HepG2 (cell line): ENCODE results near the gene NECTIN2. TPM values are rescaled to one million over a fixed set of nuclear protein-coding genes. Genes with fewer than 3 reads are reported as not detected.

Experiments
- ATF7 ChIP-seq, 2 experiments: fragments of 450-650 bp in 1 of 2; sonication (generic) in 1 of 2; formaldehyde crosslinking in 1 of 2; IDR thresholded peaks; 2 replicates each; pipeline versions ENCODE4 v1.4.0 to v1.6.1; 2016 to 2020; ENCODE audit warnings: antibody characterized with exemption in 1 of 2, mild to moderate bottlenecking in 1 of 2, missing genetic modification reagents in 1 of 2
- CREB1 ChIP-seq, 2 experiments: fragments of 450-650 bp in 1 of 2; IDR thresholded peaks; 2 replicates each; pipeline ENCODE4 v1.6.1; 2016 to 2017; ENCODE audit warnings: control low read depth in 1 of 2, mild to moderate bottlenecking in 1 of 2, missing compliant biosample characterization in 1 of 2, missing genetic modification characterization in 1 of 2
- KDM5B ChIP-seq: sonication (generic); formaldehyde crosslinking; IDR thresholded peaks from 2 replicates; pipeline ENCODE4 v1.4.0; 2020; ENCODE audit warnings: missing genetic modification reagents, mild to moderate bottlenecking, borderline replicate concordance
- MAFG ChIP-seq: sonication (generic); formaldehyde crosslinking; IDR thresholded peaks from 2 replicates; pipeline ENCODE4 v1.5.1; 2020; ENCODE audit warnings: mild to moderate bottlenecking, missing genetic modification reagents
- MEIS2 ChIP-seq: sonication (generic); formaldehyde crosslinking; IDR thresholded peaks from 2 replicates; pipeline ENCODE4 v1.9.0; 2021; ENCODE audit warnings: mild to moderate bottlenecking, missing genetic modification reagents
- RELA ChIP-seq: sonication (generic); formaldehyde crosslinking; IDR thresholded peaks from 2 replicates; pipeline ENCODE4 v1.4.0; 2020; ENCODE audit warnings: missing genetic modification reagents
- SALL1 ChIP-seq: sonication (generic); formaldehyde crosslinking; IDR thresholded peaks from 2 replicates; pipeline ENCODE4 v1.8.0; 2022; ENCODE audit warnings: mild to moderate bottlenecking, missing genetic modification reagents
- SMAD9 ChIP-seq: sonication (generic); formaldehyde crosslinking; IDR thresholded peaks from 2 replicates; pipeline ENCODE4 v1.5.1; 2020; ENCODE audit warnings: mild to moderate bottlenecking, missing genetic modification reagents
- SP2 ChIP-seq: sonication (generic); formaldehyde crosslinking; IDR thresholded peaks from 2 replicates; pipeline ENCODE4 v1.5.1; 2020; ENCODE audit warnings: mild to moderate bottlenecking, missing genetic modification reagents
- TP53 ChIP-seq: sonication (generic); formaldehyde crosslinking; conservative IDR thresholded peaks from 2 replicates; pipeline ENCODE4 v1.4.0; 2020; ENCODE audit warnings: missing genetic modification reagents
- ZFP1 ChIP-seq: IDR thresholded peaks from 2 replicates; pipeline ENCODE4 v1.6.1; 2016
- ZFP36 ChIP-seq: fragments of 150-350 bp; IDR thresholded peaks from 2 replicates; pipeline ENCODE4 v1.6.1; 2018; ENCODE audit warnings: borderline replicate concordance, low read length, low read depth; ENCODE audit not compliant: partially characterized antibody
- ZNF430 ChIP-seq: sonication (generic); formaldehyde crosslinking; IDR thresholded peaks from 2 replicates; pipeline ENCODE4 v1.9.0; 2021; ENCODE audit warnings: mild to moderate bottlenecking, missing genetic modification reagents
- ZNF616 ChIP-seq: sonication (generic); formaldehyde crosslinking; IDR thresholded peaks from 2 replicates; pipeline ENCODE4 v1.5.0; 2020; ENCODE audit warnings: low read depth, mild to moderate bottlenecking, missing genetic modification reagents
- ZNF747 ChIP-seq: sonication (generic); formaldehyde crosslinking; IDR thresholded peaks from 2 replicates; pipeline ENCODE4 v1.8.1; 2023; ENCODE audit warnings: missing genetic modification reagents, mild to moderate bottlenecking, borderline replicate concordance
- polyA plus RNA-seq, 8 experiments: library from polyadenylated mRNA; depleted of rRNA in 3 of 8; stranded (reverse) in 7 of 8; unstranded in 1 of 8; fragments of >200 nt; fragmentation: Illumina TruSeq in 4 of 8; extraction: Trizol in 4 of 8; gene quantifications; 2 replicates each; pipeline versions ENCODE4 v1.2.1 to v1.2.3, GENCODE V29; 2011 to 2016; ENCODE audit warnings: low read depth in 4 of 8, missing spikeins in 1 of 8, mixed read lengths in 1 of 8; ENCODE audit not compliant: insufficient read depth in 1 of 8
- total RNA-seq, 5 experiments: library from RNA; depleted of rRNA; stranded (reverse); fragments of >200 nt; fragmentation: Illumina TruSeq; extraction: Trizol; gene quantifications; 2 replicates each; pipeline ENCODE4 v1.2.3, GENCODE V29; 2016; ENCODE audit warnings: low read depth in 1 of 5
- TF ChIP-seq, protein P1 (sequence below): sonication (generic); formaldehyde crosslinking; IDR thresholded peaks from 2 replicates; pipeline ENCODE4 v1.4.0; 2020; ENCODE audit warnings: missing genetic modification reagents
- TF ChIP-seq, protein P2 (sequence below): sonication (generic); formaldehyde crosslinking; IDR thresholded peaks from 2 replicates; pipeline ENCODE4 v1.5.0; 2020; ENCODE audit warnings: mild to moderate bottlenecking, missing genetic modification reagents, borderline replicate concordance
- TF ChIP-seq, protein P3 (sequence below): sonication (generic); formaldehyde crosslinking; IDR thresholded peaks from 2 replicates; pipeline ENCODE4 v1.5.1; 2020; ENCODE audit warnings: missing genetic modification reagents, mild to moderate bottlenecking, borderline replicate concordance
- TF ChIP-seq, protein P4 (sequence below): IDR thresholded peaks from 2 replicates; pipeline ENCODE4 v1.6.1; 2016; ENCODE audit warnings: low read depth
- TF ChIP-seq, protein P5 (sequence below): sonication (generic); formaldehyde crosslinking; IDR thresholded peaks from 2 replicates; pipeline ENCODE4 v1.8.0; 2022; ENCODE audit warnings: missing genetic modification reagents, mild to moderate bottlenecking, borderline replicate concordance

The NECTIN2 gene
- total and polyA plus RNA-seq, 2 of the 13 experiments (the other 11 are each of a cell fraction or from before 2014, with no cell fraction given): 75.4 to 114 TPM

DNA sequence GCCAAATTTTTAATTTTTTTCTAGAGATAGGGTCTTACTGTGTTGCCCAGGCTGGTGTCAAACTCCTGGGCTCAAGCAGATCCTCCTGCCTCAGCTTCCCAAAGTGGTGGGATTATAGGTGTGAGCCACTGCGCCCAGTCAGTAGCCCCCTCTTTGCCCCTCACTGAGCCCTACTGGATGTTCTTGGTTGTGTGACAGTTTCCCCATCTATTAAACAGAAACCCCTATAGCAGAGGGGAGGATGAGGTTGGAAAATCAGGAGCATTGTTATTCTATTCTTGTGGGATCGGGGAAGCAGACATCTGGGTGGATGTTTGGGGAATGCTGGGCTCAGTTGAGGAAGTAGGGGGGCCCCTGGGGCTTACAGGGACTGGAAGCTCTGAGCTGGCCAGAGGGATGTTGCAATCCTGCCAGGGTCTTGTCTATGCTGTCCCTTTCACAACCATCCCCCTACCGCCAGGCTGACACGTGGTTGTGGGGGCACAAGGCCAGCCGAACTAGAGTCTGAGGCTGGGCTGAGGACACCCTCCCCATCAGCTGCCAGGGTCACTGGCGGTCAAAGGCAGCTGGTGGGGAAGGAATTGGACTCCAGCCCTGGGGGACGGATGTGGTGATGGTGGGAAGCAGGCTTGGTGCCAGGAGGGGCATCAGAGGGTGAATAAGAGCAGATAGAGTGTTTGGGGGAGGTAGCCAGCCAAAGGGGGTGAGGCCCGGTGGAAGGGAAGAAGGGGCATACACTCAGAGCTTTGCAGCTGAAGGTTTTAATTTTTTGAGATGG lies 79.2 kb downstream of the NECTIN2 start (continued):
- TF ChIP-seq, protein P1, sequence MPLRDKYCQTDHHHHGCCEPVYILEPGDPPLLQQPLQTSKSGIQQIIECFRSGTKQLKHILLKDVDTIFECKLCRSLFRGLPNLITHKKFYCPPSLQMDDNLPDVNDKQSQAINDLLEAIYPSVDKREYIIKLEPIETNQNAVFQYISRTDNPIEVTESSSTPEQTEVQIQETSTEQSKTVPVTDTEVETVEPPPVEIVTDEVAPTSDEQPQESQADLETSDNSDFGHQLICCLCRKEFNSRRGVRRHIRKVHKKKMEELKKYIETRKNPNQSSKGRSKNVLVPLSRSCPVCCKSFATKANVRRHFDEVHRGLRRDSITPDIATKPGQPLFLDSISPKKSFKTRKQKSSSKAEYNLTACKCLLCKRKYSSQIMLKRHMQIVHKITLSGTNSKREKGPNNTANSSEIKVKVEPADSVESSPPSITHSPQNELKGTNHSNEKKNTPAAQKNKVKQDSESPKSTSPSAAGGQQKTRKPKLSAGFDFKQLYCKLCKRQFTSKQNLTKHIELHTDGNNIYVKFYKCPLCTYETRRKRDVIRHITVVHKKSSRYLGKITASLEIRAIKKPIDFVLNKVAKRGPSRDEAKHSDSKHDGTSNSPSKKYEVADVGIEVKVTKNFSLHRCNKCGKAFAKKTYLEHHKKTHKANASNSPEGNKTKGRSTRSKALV (CRISPR knock-in tag): peak; percentile 73; the same call in 1 of the 2 replicates
- TF ChIP-seq ZFP36: no peak
- TF ChIP-seq MAFG (CRISPR knock-in tag): no peak
- peak; percentile 92 for TF ChIP-seq ZFP1 (CRISPR knock-in tag)
- TF ChIP-seq, protein P2, sequence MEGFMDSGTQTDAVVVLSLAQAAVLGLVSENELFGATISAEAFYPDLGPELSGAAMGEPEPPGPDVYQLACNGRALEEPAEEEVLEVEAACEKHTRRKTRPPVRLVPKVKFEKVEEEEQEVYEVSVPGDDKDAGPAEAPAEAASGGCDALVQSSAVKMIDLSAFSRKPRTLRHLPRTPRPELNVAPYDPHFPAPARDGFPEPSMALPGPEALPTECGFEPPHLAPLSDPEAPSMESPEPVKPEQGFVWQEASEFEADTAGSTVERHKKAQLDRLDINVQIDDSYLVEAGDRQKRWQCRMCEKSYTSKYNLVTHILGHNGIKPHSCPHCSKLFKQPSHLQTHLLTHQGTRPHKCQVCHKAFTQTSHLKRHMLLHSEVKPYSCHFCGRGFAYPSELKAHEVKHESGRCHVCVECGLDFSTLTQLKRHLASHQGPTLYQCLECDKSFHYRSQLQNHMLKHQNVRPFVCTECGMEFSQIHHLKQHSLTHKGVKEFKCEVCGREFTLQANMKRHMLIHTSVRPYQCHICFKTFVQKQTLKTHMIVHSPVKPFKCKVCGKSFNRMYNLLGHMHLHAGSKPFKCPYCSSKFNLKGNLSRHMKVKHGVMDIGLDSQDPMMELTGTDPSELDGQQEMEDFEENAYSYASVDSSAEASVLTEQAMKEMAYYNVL (CRISPR knock-in tag): peak; percentile 96
- peak; percentile 99 for TF ChIP-seq SALL1 (CRISPR knock-in tag)
- TF ChIP-seq, protein P3, sequence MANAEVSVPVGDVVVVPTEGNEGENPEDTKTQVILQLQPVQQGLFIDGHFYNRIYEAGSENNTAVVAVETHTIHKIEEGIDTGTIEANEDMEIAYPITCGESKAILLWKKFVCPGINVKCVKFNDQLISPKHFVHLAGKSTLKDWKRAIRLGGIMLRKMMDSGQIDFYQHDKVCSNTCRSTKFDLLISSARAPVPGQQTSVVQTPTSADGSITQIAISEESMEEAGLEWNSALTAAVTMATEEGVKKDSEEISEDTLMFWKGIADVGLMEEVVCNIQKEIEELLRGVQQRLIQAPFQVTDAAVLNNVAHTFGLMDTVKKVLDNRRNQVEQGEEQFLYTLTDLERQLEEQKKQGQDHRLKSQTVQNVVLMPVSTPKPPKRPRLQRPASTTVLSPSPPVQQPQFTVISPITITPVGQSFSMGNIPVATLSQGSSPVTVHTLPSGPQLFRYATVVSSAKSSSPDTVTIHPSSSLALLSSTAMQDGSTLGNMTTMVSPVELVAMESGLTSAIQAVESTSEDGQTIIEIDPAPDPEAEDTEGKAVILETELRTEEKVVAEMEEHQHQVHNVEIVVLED (CRISPR knock-in tag): peak; percentile 55; the same call in 1 of the 2 replicates
- TF ChIP-seq ZNF747 (CRISPR knock-in tag): peak; percentile 98
- TF ChIP-seq TP53 (CRISPR knock-in tag): peak; percentile 63; the same call in 1 of the 2 replicates
- TF ChIP-seq ZNF430 (CRISPR knock-in tag): peak; percentile 96
- TF ChIP-seq, protein P4, sequence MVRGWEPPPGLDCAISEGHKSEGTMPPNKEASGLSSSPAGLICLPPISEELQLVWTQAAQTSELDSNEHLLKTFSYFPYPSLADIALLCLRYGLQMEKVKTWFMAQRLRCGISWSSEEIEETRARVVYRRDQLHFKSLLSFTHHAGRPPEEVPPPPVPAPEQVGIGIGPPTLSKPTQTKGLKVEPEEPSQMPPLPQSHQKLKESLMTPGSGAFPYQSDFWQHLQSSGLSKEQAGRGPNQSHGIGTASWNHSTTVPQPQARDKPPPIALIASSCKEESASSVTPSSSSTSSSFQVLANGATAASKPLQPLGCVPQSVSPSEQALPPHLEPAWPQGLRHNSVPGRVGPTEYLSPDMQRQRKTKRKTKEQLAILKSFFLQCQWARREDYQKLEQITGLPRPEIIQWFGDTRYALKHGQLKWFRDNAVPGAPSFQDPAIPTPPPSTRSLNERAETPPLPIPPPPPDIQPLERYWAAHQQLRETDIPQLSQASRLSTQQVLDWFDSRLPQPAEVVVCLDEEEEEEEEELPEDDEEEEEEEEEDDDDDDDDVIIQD: peak; percentile 77
- TF ChIP-seq SP2: no peak
- TF ChIP-seq ZNF616 (CRISPR knock-in tag): peak; percentile 72; the same call in 1 of the 2 replicates
- peak; percentile 86; the same call in 1 of the 2 replicates for TF ChIP-seq KDM5B (CRISPR knock-in tag)
- peak; percentile 27; the same call in 1 of the 2 replicates for TF ChIP-seq ATF7 (IDR thresholded peaks at IDR 0.05)
- peak; percentile 78; the same call in 1 of the 2 replicates for TF ChIP-seq ATF7 (CRISPR knock-in tag; IDR thresholded peaks at IDR 0.05)
- TF ChIP-seq SMAD9 (CRISPR knock-in tag): peak; percentile 55; the same call in 1 of the 2 replicates
- TF ChIP-seq RELA (CRISPR knock-in tag): no peak
- TF ChIP-seq, protein P5, sequence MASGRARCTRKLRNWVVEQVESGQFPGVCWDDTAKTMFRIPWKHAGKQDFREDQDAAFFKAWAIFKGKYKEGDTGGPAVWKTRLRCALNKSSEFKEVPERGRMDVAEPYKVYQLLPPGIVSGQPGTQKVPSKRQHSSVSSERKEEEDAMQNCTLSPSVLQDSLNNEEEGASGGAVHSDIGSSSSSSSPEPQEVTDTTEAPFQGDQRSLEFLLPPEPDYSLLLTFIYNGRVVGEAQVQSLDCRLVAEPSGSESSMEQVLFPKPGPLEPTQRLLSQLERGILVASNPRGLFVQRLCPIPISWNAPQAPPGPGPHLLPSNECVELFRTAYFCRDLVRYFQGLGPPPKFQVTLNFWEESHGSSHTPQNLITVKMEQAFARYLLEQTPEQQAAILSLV (CRISPR knock-in tag): peak; percentile 86
- TF ChIP-seq MEIS2: peak; percentile 92
- peak; percentile 47; the same call in 1 of the 2 replicates for TF ChIP-seq CREB1 (IDR thresholded peaks at IDR 0.05)
- TF ChIP-seq CREB1 (CRISPR knock-in tag; IDR thresholded peaks at IDR 0.05): no peak; the same call in 1 of the 2 replicates
